A673 (cell line): Measurements from ENCODE around the gene HBB. TPM values are rescaled to one million over a fixed set of nuclear protein-coding genes. Genes with fewer than 3 reads are reported as not detected.

Experiments
- BruUV-seq: library from RNA; stranded (reverse); fragments of 400-500 nt; replicated peaks from 2 replicates; lab custom pipeline; 2021; lab: Mats Ljungman, UMichigan
- CTCF ChIA-PET: fragments of 300-600 bp; sonication (Branson Sonifier 250); formaldehyde crosslinking; loops from one replicate; lab custom pipeline; 2022; ENCODE audit warnings: antibody characterized with exemption; lab: Charles Lee
- POLR2A ChIA-PET: fragments of 300-600 bp; sonication (Branson Sonifier 250); formaldehyde crosslinking; loops from one replicate; lab custom pipeline; 2022; ENCODE audit warnings: antibody characterized with exemption; ENCODE audit not compliant: low non-redundant PET; lab: Charles Lee
- DNase-seq: peaks from one replicate; pipeline ENCODE4 v3.0.0-alpha.2; 2015; ENCODE audit warnings: low spot score
- H3K27ac ChIP-seq: fragments of 200-600 bp; sonication (generic); 2 replicates; pipeline ENCODE4 v1.5.1; 2016; ENCODE audit warnings: mixed run types, low read depth, mild to moderate bottlenecking, mixed read lengths, antibody characterized with exemption, low read length; ENCODE audit not compliant: poor library complexity, severe bottlenecking
- H3K27me3 ChIP-seq: fragments of 200-600 bp; sonication (generic); replicated peaks from 2 replicates; pipeline ENCODE4 v1.6.1; 2017; ENCODE audit warnings: mixed run types, low read depth, mild to moderate bottlenecking, mixed read lengths, antibody characterized with exemption, low read length; ENCODE audit not compliant: insufficient read depth, poor library complexity
- H3K36me3 ChIP-seq: fragments of 200-600 bp; sonication (generic); 2 replicates; pipeline ENCODE4 v1.6.1; 2016; ENCODE audit warnings: mixed run types, mild to moderate bottlenecking, mixed read lengths, antibody characterized with exemption, low read length; ENCODE audit not compliant: insufficient read depth, poor library complexity, severe bottlenecking
- H3K4me1 ChIP-seq: fragments of 200-600 bp; sonication (generic); 2 replicates; pipeline ENCODE4 v1.6.1; 2017; ENCODE audit warnings: mixed run types, mild to moderate bottlenecking, mixed read lengths, antibody characterized with exemption, low read length; ENCODE audit not compliant: insufficient read depth, poor library complexity, severe bottlenecking
- H3K4me3 ChIP-seq: fragments of 200-600 bp; sonication (generic); 2 replicates; pipeline ENCODE4 v1.5.1; 2016; ENCODE audit warnings: low read depth, mixed run types, mild to moderate bottlenecking, mixed read lengths, low read length; ENCODE audit not compliant: poor library complexity, severe bottlenecking
- H3K9me3 ChIP-seq: fragments of 200-600 bp; sonication (generic); 2 replicates; pipeline ENCODE4 v1.6.1; 2016; ENCODE audit warnings: mixed run types, low read depth, mild to moderate bottlenecking, mixed read lengths, antibody characterized with exemption, low read length; ENCODE audit not compliant: poor library complexity, severe bottlenecking
- EZH2 ChIP-seq: fragments of 200-600 bp; sonication (generic); IDR thresholded peaks from 2 replicates; pipeline ENCODE4 v1.6.1; 2017; ENCODE audit warnings: borderline replicate concordance, low read depth, mild to moderate bottlenecking, mixed read lengths, antibody characterized with exemption, low read length; ENCODE audit not compliant: poor library complexity, severe bottlenecking
- intact Hi-C: fragments of 100-400 bp; cut with micrococcal nuclease; formaldehyde crosslinking; loops from one replicate; pipeline ENCODE4 v1.10.0; 2022; ENCODE audit not compliant: unreplicated experiment
- total RNA-seq: library from RNA; stranded (reverse); gene quantifications from 2 replicates; pipeline ENCODE4 v1.2.3, GENCODE V29; 2021
- TF ChIP-seq, protein P1 (sequence below): fragments of 300-800, 200-600 bp; sonication (generic); conservative IDR thresholded peaks from 2 replicates; pipeline ENCODE4 v1.5.1; 2017; ENCODE audit warnings: low read depth, mild to moderate bottlenecking, antibody characterized with exemption, low read length, moderate library complexity, mixed read lengths

Gene HBB
- total RNA-seq, 1 experiment from 2014 or later: not detected

DNA sequence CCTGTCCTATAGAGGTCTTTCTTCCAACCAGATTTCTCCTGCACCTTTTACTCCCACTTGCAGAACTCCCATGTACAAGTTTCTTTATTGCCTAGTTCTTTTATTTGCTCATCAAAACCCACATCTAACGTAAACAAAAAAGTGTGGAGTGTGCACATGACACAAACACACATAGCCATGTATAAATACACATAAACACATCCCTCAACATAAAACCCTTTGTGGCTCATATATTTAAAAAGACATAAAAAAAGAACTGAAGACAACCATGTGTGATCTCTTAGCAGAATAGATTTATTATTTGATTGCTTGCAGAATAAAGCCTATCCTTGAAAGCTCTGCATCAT, 26.0 kb upstream of the HBB start:
- Histone ChIP-seq H3K27me3 (no peaks in the 10 kb centered on the region), H3K4me3 (no peak overlapping the region), H3K9me3 (no peaks in the 10 kb centered on the region), H3K4me1 (no peaks in the 10 kb centered on the region), H3K36me3 (no peaks in the 10 kb centered on the region), H3K27ac (no peak overlapping the region)
- ChIA-PET CTCF (no interaction called here), POLR2A (no interaction called here)
- DNase-seq: no peak
- TF ChIP-seq, protein P1, sequence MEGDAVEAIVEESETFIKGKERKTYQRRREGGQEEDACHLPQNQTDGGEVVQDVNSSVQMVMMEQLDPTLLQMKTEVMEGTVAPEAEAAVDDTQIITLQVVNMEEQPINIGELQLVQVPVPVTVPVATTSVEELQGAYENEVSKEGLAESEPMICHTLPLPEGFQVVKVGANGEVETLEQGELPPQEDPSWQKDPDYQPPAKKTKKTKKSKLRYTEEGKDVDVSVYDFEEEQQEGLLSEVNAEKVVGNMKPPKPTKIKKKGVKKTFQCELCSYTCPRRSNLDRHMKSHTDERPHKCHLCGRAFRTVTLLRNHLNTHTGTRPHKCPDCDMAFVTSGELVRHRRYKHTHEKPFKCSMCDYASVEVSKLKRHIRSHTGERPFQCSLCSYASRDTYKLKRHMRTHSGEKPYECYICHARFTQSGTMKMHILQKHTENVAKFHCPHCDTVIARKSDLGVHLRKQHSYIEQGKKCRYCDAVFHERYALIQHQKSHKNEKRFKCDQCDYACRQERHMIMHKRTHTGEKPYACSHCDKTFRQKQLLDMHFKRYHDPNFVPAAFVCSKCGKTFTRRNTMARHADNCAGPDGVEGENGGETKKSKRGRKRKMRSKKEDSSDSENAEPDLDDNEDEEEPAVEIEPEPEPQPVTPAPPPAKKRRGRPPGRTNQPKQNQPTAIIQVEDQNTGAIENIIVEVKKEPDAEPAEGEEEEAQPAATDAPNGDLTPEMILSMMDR: no peak
- TF ChIP-seq EZH2: no peak
- no TSS peak for BruUV-seq
- intact Hi-C loops: no loop called here

DNA sequence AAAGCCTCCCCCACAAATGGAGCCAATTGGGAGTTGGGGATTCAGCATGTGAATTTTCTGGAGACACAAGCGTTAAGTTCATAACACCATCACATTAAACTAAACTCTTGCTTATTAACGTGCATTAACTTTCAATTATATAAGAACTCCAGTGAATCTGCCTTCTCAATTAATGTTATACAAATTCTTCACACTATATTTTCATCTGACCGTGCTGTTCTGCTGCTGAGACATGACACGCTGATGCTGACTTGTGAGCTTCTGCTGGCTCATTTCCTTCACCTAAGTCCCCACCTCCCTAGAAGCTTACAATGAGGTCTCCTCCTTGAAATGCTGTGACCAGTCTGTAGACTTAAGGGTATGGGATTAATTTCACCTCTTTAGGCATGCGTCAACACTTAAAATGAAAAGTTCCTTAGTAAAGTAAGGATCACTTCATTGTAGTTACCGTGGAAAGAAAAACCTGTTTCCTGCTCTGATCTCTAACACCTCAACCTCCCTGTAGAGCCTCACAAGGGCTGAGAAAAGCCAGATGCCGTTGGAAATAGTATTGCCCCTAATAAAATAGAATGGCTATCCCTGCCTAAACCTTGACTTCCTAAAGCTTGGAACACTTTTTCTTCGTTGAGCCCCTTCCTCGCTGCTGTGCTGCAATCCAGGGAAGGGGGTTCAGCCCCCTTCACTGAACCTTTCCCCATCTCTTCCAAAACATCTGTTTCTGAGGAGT, 25.5 kb upstream of the HBB start:
- Histone ChIP-seq H3K9me3 (no peaks in the 10 kb centered on the region), H3K36me3 (no peaks in the 10 kb centered on the region), H3K27me3 (no peaks in the 10 kb centered on the region), H3K4me3 (no peak overlapping the region), H3K27ac (no peak overlapping the region), H3K4me1 (no peaks in the 10 kb centered on the region)
- DNase-seq: no peak
- intact Hi-C loops: no loop called here
- POLR2A ChIA-PET: no interaction called here
- CTCF ChIA-PET: no interaction called here
- BruUV-seq: no TSS peak
- TF ChIP-seq, protein P1: no peak
- TF ChIP-seq EZH2: no peak

DNA sequence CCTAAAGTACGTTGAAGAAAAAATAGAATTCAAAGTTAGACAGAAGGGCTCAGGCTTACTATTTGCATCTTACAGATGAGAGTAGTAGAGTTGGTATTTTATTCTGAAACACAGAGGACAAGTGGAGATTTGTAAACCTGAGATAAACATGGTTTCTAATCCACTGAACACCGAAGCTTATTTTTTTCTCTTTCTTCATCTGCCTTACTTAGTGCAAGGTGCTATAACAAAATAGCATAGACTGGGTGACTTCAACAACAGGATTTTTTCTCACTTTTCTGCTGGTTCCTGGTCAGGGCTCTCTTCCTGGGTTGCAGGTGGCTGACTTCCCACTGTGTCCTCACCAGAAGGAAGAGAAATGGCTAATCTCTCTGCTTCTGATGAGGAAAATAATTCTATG, 24.9 kb upstream of the HBB start:
- no peaks in the 10 kb centered on the region for H3K4me1 ChIP-seq
- ChIA-PET POLR2A (no interaction called here), CTCF (no interaction called here)
- no peaks in the 10 kb centered on the region for H3K27me3 ChIP-seq
- H3K4me3 ChIP-seq: no peak overlapping the region
- no peak for DNase-seq
- no peak overlapping the region for H3K27ac ChIP-seq
- intact Hi-C loops: no loop called here
- no peaks in the 10 kb centered on the region for H3K36me3 ChIP-seq
- BruUV-seq: no TSS peak
- no peak for TF ChIP-seq EZH2
- TF ChIP-seq, protein P1: no peak
- H3K9me3 ChIP-seq: no peaks in the 10 kb centered on the region
